ENCODE results near the gene NFAM1.

NFAM1 gene

DNA sequence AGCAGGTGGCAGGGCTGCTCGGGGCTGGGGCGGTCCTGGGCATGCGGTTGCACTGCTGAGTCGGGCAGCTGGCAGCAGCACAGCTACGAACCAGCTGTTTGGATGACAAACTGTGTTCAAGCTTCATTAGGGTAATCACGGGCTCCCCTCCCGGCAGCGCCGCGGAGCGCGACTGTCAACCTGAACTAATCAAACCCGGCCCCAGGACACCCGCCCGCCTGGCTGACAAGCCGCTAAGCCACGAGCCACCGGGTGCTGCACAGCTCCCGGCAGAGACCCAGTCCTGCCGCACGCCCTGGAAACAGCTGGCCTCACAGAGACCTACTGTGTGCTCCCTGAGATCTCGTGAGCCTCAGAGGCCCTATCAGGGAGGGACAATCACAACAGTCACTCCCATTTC is 101.2 kb downstream of the NFAM1 start:
- H3K9ac ChIP-seq (ENCODE audit: low read depth, low read length): no peak overlapping the region
- H3K4me3 ChIP-seq (ENCODE audit: low read depth, low read length): no peak overlapping the region

More for the DNA sequence above, 101.2 kb downstream of the NFAM1 start:
- Histone ChIP-seq H3K27me3 (ENCODE audit: control insufficient read depth, insufficient read depth, low read length) (no peaks in the 10 kb centered on the region), H3K36me3 (ENCODE audit: control insufficient read depth, insufficient read depth, low read length) (no peaks in the 10 kb centered on the region), H3K4me1 (ENCODE audit: control insufficient read depth, insufficient read depth, low read length) (no peaks in the 10 kb centered on the region), H3K9me3 (ENCODE audit: control insufficient read depth, insufficient read depth, low read length) (no peaks in the 10 kb centered on the region)
